ENCODE results near the gene OCIAD2.
"Not testable (repeated sequence)": the region's sequence is repeated elsewhere in the genome, so short reads cannot be mapped to it uniquely, and the experiment has no call there.

Gene OCIAD2

DNA sequence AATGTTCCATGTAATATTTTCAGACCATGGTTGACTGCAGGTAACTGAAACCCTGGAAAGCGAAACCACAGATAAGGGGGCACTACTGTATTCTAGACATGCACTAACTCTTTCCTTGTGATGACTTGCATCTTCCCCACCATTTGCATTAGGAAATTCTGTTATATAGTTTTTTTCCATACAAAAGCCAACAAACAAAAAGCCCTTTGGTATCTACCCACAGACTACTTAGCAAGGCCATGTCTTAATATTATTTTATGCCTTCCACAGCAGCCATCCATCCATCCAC, 52.2 kb downstream of the OCIAD2 start:
- no peak for DNase-seq (ENCODE audit: low read depth)

DNA sequence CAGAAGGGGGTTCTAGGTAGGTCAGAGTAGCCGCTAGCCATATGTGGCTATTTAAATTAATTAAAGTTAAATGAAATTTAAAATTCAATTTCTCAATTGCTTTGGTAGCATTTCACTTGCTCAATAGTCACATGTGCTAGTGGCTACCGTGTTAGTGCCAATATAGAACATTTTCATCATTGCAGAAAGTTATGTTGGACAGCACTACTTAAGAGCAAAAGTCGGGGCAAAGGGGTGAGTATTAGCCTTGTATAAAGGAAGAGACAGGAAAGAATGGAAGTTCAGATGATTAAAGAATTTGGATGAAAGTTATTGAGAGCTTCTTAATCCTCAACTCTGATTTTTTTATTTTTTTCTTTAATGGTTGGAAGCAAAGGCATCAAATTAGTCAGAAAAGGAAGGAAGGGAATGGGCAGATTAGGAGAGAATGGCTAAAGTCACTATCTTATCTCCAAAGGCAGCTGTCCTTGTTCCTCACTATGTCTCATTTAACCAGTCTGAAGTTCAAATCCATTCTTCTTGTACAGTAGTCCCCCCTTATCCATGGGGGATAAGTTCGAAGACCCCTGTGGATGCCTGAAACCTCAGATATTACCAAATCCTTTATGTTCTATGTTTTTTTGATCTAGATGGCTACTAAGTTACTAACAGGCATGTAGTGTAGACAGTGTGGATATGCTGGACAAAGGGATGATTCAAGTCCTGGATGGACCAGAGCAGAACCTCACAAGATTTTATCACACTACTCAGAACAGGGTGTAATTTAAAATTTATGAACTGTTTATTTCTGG, 52.8 kb downstream of the OCIAD2 start:
- DNase-seq (ENCODE audit: low read depth), result no peak

DNA sequence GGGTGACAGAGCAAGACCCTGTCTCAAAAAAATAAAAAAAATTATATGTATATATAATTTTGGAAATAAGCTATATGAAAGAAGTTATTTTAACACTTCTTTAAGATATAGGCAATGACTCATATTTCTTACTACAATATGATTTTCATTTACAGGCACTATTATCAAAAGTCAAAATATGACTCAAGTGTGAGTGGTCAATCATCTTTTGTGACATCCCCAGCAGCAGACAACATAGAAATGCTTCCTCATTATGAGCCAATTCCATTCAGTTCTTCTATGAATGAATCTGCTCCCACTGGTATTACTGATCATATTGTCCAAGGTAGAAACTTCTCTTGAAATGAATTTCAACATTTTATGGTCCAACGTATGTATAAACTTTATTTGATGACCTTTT, 54.9 kb downstream of the OCIAD2 start:
- DNase-seq (ENCODE audit: low read depth), result no peak

DNA sequence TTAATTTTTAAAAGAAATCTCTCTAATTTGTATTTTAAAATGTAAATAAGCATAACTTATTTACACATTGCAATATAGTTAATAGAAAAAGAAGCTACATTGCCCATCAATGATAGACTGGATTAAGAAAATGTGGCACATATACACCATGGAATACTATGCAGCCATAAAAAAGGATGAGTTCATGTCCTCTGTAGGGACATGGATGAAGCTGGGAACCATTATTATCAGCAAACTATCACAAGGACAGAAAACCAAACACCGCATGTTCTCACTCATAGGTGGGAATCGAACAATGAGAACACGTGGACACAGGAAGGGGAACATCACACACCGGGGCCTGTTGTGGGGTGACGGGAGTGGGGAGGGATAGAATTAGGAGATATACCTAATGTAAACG, 57.8 kb downstream of the OCIAD2 start:
- DNase-seq (ENCODE audit: low read depth), result not testable (repeated sequence)

DNA sequence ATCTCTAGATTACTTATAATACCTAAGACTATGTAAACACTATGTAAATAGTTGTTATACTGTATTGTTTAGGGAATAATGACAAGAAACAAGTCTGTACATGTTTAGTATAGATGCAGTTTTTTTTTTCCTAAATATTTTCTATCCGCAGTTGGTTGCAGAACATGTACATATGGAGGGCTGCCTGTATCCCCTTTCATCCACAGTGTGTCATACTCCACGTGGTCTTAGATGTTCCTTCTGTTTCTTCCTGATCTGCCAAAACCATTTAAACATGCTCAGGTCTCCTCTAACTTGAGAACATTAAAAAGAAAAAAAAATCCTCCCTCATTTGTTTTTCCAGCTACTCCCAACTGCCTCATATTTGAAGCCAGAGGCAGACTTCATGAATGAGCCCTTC, 61.7 kb downstream of the OCIAD2 start:
- DNase-seq (ENCODE audit: low read depth), result no peak

DNA sequence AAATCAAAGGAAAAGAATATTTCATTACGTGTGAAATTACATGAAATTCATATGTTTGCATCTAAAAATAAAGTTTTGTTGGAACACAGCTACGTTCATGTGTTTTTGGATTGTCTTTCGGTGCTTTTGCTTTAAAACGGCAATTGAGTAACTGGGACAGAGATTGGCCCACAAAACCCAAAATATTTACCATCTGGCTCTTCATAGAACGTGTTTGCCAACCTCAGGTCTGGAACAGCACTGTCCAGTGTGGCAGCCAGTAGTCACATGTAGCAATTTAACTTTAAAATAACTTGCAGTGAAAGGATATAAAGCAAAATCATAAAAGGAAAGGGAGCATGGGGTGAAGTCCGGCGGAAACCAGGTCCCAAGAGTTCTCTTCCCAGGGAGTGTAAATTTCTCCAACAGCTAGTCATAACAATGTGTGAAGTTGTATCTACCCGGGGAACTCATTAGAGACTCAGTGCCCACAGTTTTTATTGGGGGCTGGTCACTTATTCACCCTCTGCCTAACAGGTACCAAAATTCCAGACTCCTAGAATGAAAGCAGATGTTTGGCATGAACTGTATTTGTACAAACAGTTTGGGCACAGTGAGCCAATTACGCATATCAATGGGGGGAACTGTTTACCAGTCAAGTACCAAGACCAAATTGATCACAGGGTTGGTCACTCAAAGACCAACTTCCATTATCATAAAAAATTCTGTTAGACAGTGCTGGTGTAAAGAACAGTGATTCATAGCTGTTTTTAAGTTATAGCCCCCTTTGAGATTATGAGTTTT, 65.3 kb downstream of the OCIAD2 start:
- DNase-seq (ENCODE audit: low read depth), result no peak

DNA sequence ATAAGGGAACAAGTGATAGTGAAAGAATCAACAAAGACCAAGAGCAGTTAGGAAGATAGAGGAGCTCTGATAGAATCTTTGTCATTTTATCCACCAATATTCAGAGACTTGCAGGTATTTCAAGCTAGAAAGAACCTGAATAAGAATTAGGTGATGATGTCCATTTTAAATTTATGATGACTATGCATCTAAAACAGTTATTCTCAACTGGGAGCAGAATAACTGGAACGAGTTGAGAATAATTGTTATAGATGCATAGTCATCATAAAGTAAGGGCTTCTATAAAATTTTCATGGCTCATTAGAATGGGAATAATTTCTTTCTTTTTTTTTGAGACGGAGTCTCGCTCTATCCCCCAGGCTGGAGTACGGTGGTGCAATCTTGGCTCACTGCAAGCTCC, 69.9 kb downstream of the OCIAD2 start:
- DNase-seq (ENCODE audit: low read depth), result no peak
